AG08395 (cell line): ENCODE data around the gene RPL27A.
"Not testable (repeated sequence)": the region's sequence is repeated elsewhere in the genome, so short reads cannot be mapped to it uniquely, and the experiment has no call there.

Experiments
- DNase-seq: peaks from one replicate; pipeline ENCODE4 v3.0.0; 2012; ENCODE audit warnings: mixed read lengths, low spot score

The RPL27A gene

GRCh38 chr11:8682303-8683114, at the start of gene RPL27A, which contains the start of gene TRIM66:
RPL27A (plus strand) TSS chr11:8682792; CDS start chr11:8682814, 22 bp downstream.
TRIM66 (minus strand) TSS chr11:8682665; CDS start chr11:8672274, 10,391 bp downstream.
- peak; percentile 92 for DNase-seq

- no peak for DNase-seq
These were observed 48.1 kb upstream of the RPL27A start for GRCh38 chr11:8634498-8634897.

GRCh38 chr11:8636127-8636526, 46.5 kb upstream of the RPL27A start:
- DNase-seq = no peak

- no peak for DNase-seq
These were observed 44.3 kb upstream of the RPL27A start for GRCh38 chr11:8638300-8638699.

- no peak for DNase-seq
These were observed 42.9 kb upstream of the RPL27A start for GRCh38 chr11:8639655-8640054.

- DNase-seq = no peak
These were observed 42.2 kb upstream of the RPL27A start for GRCh38 chr11:8640267-8640906.

- no peak for DNase-seq
These were observed 41.3 kb upstream of the RPL27A start for GRCh38 chr11:8641332-8641731.

GRCh38 chr11:8642196-8642841, 40.3 kb upstream of the RPL27A start:
- no peak for DNase-seq

- DNase-seq = no peak
These were observed 35.7 kb upstream of the RPL27A start for GRCh38 chr11:8646873-8647272.

- DNase-seq = peak; percentile 80
These were observed 33.2 kb upstream of the RPL27A start for GRCh38 chr11:8649361-8649760.

- peak; percentile 46 for DNase-seq
These were observed 32.1 kb upstream of the RPL27A start for GRCh38 chr11:8650401-8650990.

- DNase-seq = peak; percentile 95
These were observed 30.5 kb upstream of the RPL27A start for GRCh38 chr11:8652140-8652539.

- no peak for DNase-seq
These were observed 28.1 kb upstream of the RPL27A start for GRCh38 chr11:8654503-8654902.

GRCh38 chr11:8656291-8656690, 26.3 kb upstream of the RPL27A start:
- DNase-seq = no peak

GRCh38 chr11:8658321-8659057, 24.1 kb upstream of the RPL27A start:
- no peak for DNase-seq

GRCh38 chr11:8661001-8661795, 21.4 kb upstream of the RPL27A start:
- DNase-seq = no peak

GRCh38 chr11:8665222-8665621, 17.4 kb upstream of the RPL27A start:
- DNase-seq = no peak

GRCh38 chr11:8670081-8670480, 12.5 kb upstream of the RPL27A start:
- DNase-seq = not testable (repeated sequence)

- DNase-seq = peak; percentile 93
These were observed 11.4 kb upstream of the RPL27A start for GRCh38 chr11:8671193-8671612.

GRCh38 chr11:8671651-8672062, 10.9 kb upstream of the RPL27A start:
- DNase-seq = no peak

GRCh38 chr11:8672346-8672745, 10.2 kb upstream of the RPL27A start:
- DNase-seq = no peak
